HEK293T (cell line): ENCODE results near the gene EPHB1.

Experiments
- CTCF ChIA-PET: fragments of 350-600 bp; formaldehyde crosslinking; extraction: SDS; loops from one replicate; lab custom pipeline; 2021; ENCODE audit warnings: antibody characterized with exemption, inconsistent platforms; lab: Yijun Ruan, JAX
- POLR2A ChIA-PET: fragments of 350-600 bp; formaldehyde crosslinking; extraction: SDS; loops from one replicate; lab custom pipeline; 2020; ENCODE audit warnings: antibody characterized with exemption, inconsistent platforms; lab: Yijun Ruan, JAX
- DNase-seq: peaks from one replicate; pipeline ENCODE4 v3.0.0; 2012; ENCODE audit warnings: mixed read lengths; ENCODE audit errors: extremely low spot score
- ARNT ChIP-seq: fragments of 450-650 bp; IDR thresholded peaks from 2 replicates; pipeline ENCODE4 v1.6.1; 2017; ENCODE audit warnings: mild to moderate bottlenecking
- BHLHE40 ChIP-seq: fragments of 450-650 bp; IDR thresholded peaks from 2 replicates; pipeline ENCODE4 v1.6.1; 2016; ENCODE audit warnings: mild to moderate bottlenecking, moderate library complexity, borderline replicate concordance
- CTBP1 ChIP-seq: fragments of 450-650 bp; IDR thresholded peaks from 2 replicates; pipeline ENCODE4 v1.6.1; 2016; ENCODE audit warnings: borderline replicate concordance
- ELF4 ChIP-seq: fragments of 450-650 bp; IDR thresholded peaks from 2 replicates; pipeline ENCODE4 v1.6.1; 2017; ENCODE audit warnings: antibody characterized with exemption
- FOXA1 ChIP-seq: fragments of 450-650 bp; IDR thresholded peaks from 2 replicates; pipeline ENCODE4 v1.6.1; 2016; ENCODE audit warnings: mild to moderate bottlenecking
- FOXK2 ChIP-seq: fragments of 450-650 bp; IDR thresholded peaks from 2 replicates; pipeline ENCODE4 v1.6.1; 2016; ENCODE audit warnings: mild to moderate bottlenecking
- FOXM1 ChIP-seq: fragments of 450-650 bp; IDR thresholded peaks from 2 replicates; pipeline ENCODE4 v1.6.1; 2017; ENCODE audit warnings: mild to moderate bottlenecking, borderline replicate concordance
- HDGF ChIP-seq: fragments of 450-650 bp; IDR thresholded peaks from 2 replicates; pipeline ENCODE4 v1.6.1; 2017; ENCODE audit warnings: antibody characterized with exemption, borderline replicate concordance
- L3MBTL2 ChIP-seq: fragments of 450-650 bp; conservative IDR thresholded peaks from 2 replicates; pipeline ENCODE4 v1.6.1; 2016; ENCODE audit warnings: mild to moderate bottlenecking
- LEF1 ChIP-seq: fragments of 450-650 bp; IDR thresholded peaks from 2 replicates; pipeline ENCODE4 v1.6.1; 2017; ENCODE audit warnings: mild to moderate bottlenecking, borderline replicate concordance
- NFRKB ChIP-seq: fragments of 450-650 bp; IDR thresholded peaks from 2 replicates; pipeline ENCODE4 v1.6.1; 2016; ENCODE audit warnings: mild to moderate bottlenecking, moderate library complexity
- PKNOX1 ChIP-seq: fragments of 450-650 bp; IDR thresholded peaks from 2 replicates; pipeline ENCODE4 v1.6.1; 2016
- SP1 ChIP-seq: fragments of 450-650 bp; IDR thresholded peaks from 2 replicates; pipeline ENCODE4 v1.6.1; 2017
- SUZ12 ChIP-seq: fragments of 450-650 bp; IDR thresholded peaks from 2 replicates; pipeline ENCODE4 v1.6.1; 2016; ENCODE audit warnings: mild to moderate bottlenecking
- TARDBP ChIP-seq: fragments of 450-650 bp; IDR thresholded peaks from 2 replicates; pipeline ENCODE4 v1.6.1; 2016
- ZNF384 ChIP-seq: fragments of 450-650 bp; IDR thresholded peaks from 2 replicates; pipeline ENCODE4 v1.6.1; 2016

EPHB1 gene

GRCh38 chr3:135084976-135085375, 289.9 kb downstream of the EPHB1 start:
- CTCF ChIA-PET, result no interaction called here

GRCh38 chr3:135085652-135086436, 290.8 kb downstream of the EPHB1 start:
- no peak for TF ChIP-seq CTBP1
- CTCF ChIA-PET, result interaction anchor here (0.6 kb wide), 1 partner anchor 248 kb away, joined by 3 read pairs; no protein-coding TSS in a partner anchor
- DNase-seq, result no peak
- POLR2A ChIA-PET, result interaction anchor here (0.8 kb wide), 1 partner anchor 146 kb away, joined by 3 read pairs; no protein-coding TSS in a partner anchor

More at GRCh38 chr3:135084976-135085375, 289.9 kb downstream of the EPHB1 start:
- DNase-seq, result no peak
- POLR2A ChIA-PET, result interaction anchor here (0.8 kb wide), 1 partner anchor 147 kb away, joined by 3 read pairs; no protein-coding TSS in a partner anchor
- TF ChIP-seq PKNOX1, result no peak
- no peak for TF ChIP-seq SUZ12
- no peak for TF ChIP-seq BHLHE40
- no peak for TF ChIP-seq ZNF384
- TF ChIP-seq SP1, result no peak
- no peak for TF ChIP-seq FOXA1
- no peak for TF ChIP-seq L3MBTL2
- no peak for TF ChIP-seq CTBP1
- TF ChIP-seq HDGF, result no peak
- no peak for TF ChIP-seq ELF4
- TF ChIP-seq FOXM1, result no peak
- TF ChIP-seq ARNT, result no peak
- TF ChIP-seq LEF1, result no peak
- no peak for TF ChIP-seq FOXK2
- no peak for TF ChIP-seq NFRKB
- TF ChIP-seq TARDBP, result no peak

- ChIA-PET POLR2A (no interaction called here), CTCF (no interaction called here)
- no peak for DNase-seq
- TF ChIP-seq FOXM1, result no peak
- TF ChIP-seq SUZ12, result no peak
These were observed 292.7 kb downstream of the EPHB1 start for GRCh38 chr3:135087782-135088181.

DNA sequence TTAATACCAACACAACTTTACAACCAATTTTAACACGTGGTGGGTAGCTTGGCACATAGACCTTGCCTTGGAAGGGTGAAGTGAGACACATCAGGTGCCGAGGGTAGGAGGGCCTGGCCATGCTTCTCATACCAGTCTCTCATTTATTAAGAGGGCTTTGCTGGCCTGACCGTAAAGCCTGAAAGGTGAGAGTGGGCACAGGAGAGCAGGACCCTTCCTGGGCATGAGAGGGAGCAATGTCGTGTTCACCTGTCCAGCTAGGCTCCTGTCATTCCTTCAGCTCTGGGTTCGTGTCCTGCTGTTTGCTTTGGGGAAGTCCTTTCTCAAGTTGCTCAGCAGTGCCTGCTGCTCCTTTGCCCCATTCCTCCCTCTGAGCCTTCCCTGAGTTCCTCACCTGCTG, 294.4 kb downstream of the EPHB1 start:
- DNase-seq, result no peak
- CTCF ChIA-PET, result no interaction called here
- TF ChIP-seq FOXA1 (no peak), LEF1 (no peak), ELF4 (no peak), FOXK2 (no peak)
- POLR2A ChIA-PET, result no interaction called here

DNA sequence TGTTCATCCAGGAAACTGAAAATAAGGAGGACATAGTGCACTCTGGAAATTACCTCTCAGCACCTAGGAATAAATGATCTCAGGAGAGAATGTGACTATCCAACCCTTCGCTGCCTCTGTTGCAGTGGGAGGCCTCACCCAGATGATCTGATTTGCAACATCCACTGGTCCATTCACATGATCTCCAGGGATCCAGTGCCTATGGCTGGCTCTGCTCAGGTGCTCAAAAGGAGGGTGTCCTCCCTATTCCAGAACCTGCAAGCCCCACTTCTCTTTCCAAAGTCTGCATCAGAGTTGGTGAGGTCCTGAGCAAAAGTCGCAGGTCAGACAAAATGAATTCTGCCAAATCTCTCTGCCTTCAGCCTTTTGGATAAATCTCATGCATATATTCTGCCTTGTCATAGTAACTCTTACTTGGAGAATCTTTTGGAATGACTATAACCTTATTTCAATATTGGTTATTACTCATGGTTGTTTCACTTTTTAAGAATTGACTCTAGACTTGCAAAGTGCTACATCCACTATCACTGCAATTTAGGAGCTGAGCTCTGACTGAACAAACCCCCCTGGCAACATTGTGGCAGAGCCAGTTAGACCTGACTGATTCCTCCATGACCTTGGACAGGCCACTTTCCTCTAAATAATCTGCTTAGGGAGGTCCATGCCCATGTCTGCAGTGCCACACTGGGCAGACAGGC, 295.1 kb downstream of the EPHB1 start:
- POLR2A ChIA-PET, result no interaction called here
- no peak for DNase-seq
- TF ChIP-seq CTBP1 (no peak), L3MBTL2 (no peak)
- CTCF ChIA-PET, result no interaction called here

DNA sequence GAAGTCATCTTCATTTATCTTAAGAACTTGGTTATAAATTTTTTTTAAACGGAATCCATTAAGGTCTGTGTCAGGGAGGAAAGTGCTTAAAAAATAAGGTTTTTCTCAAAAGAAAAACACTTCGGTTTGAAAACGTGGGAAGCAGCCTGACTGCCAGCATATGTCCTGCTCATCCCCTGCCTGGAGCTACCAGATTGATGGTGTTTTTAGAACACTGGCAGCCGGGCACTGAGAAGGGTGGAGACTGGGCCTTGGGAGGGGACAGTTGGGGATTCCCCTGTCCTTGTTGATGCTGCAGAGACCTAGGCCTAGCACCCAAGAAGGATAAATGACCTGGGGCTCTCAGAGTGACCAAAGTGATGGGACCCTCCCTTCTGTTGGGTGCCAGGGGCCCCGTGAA, 296.9 kb downstream of the EPHB1 start:
- DNase-seq, result no peak
- TF ChIP-seq ZNF384, result no peak
- no peak for TF ChIP-seq L3MBTL2
- TF ChIP-seq LEF1, result no peak
- TF ChIP-seq NFRKB, result no peak
- TF ChIP-seq ELF4, result no peak
- TF ChIP-seq FOXA1, result no peak
- TF ChIP-seq TARDBP, result no peak
- no peak for TF ChIP-seq SUZ12
- TF ChIP-seq FOXM1, result no peak
- no peak for TF ChIP-seq SP1
- no peak for TF ChIP-seq CTBP1
- TF ChIP-seq PKNOX1, result no peak
- TF ChIP-seq BHLHE40, result no peak
- no peak for TF ChIP-seq FOXK2
- ChIA-PET CTCF (no interaction called here), POLR2A (no interaction called here)

GRCh38 chr3:135093121-135093520, 298.1 kb downstream of the EPHB1 start:
- POLR2A ChIA-PET, result no interaction called here
- no peak for TF ChIP-seq HDGF
- no peak for TF ChIP-seq ZNF384
- no peak for TF ChIP-seq ELF4
- TF ChIP-seq PKNOX1, result no peak
- TF ChIP-seq SUZ12, result no peak
- TF ChIP-seq L3MBTL2, result no peak
- TF ChIP-seq NFRKB, result no peak
- no peak for TF ChIP-seq CTBP1
- TF ChIP-seq LEF1, result no peak
- no peak for TF ChIP-seq ARNT
- no peak for TF ChIP-seq SP1
- TF ChIP-seq FOXK2, result no peak
- TF ChIP-seq BHLHE40, result no peak
- no peak for TF ChIP-seq TARDBP
- no peak for TF ChIP-seq FOXA1
- TF ChIP-seq FOXM1, result no peak
- no peak for DNase-seq
- CTCF ChIA-PET, result no interaction called here
